Measurements from ENCODE around the gene SGK1. TPM values are rescaled to one million over a fixed set of nuclear protein-coding genes. Genes with fewer than 3 reads are reported as not detected.

The SGK1 gene
- polyA plus RNA-seq, 2 of the 4 experiments (the other 2 are of a cell fraction): 41.3 to 131 TPM

DNA sequence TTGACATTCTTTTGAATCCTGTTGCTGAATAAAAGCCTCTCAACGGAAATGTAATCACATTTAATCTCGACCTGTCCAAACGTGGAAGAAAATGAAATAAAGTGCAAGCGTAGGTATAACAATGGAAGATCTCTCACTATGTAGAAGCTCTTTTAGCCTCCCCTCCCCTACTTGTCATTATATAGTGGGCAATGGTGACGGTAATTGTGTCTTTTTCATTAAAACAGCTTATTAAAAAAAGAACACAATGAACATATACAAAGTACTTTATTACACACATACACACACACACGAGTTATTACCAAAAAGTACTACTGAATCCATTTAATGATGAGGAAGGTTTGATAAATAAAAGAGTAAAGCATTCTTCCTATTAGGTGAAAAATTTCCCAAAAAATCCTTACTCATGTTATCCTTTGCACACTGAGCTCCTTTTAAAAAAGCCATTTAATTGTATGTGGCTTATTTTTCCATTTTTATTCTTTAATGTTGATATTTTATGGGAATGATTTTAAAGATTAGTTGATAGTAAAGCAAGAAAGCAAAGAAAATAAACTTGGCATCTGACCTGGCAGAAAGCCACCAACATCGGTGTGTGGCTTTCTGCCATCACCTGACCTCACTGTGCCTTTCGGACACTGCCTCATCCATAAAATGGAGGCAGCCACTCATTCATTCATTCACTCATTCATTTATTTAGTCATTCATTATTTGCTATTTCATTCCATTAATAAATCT is 493 bp upstream of the SGK1 start (continued):
- TF ChIP-seq NR3C1 (IDR thresholded peaks at IDR 0.05): no peak

DNA sequence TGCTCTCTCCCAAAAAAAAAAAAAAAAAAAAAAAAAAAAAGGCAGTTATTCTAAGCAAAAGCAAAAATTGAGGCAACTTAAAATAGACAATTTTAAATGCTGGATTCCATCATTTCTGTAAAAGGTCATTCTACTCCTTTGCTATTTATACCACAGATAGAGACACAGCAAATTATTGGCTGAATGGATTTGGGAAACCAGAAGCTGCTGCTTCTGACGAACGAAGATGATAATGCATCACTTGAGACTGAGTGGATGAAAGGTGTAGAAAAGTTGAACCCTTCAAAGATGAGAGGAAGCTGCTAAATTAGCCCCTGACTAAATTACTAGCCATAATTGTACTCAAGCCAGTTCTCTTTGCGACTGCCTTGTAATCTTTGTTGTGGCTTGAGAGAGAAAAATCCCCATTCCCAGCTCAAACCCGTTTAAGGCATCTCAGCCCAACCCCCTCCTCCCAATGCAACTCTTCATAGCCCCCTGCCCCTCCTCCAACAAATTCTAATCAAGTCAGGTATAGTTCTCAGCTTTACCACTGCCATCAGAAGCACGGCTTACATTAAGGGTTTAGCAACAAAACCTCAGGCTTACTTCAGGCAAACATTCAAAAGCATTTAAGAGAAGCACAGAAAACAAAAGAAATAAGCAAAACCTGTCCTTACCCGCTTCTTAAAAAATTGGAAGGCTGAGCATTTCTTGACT is 1.0 kb downstream of the SGK1 start:
- Histone ChIP-seq H3K27ac (no peak overlapping the region), H3K4me1 (peaks cover 9% of the 10 kb centered on the region; the same call in 2 of the 3 replicates), H3K9me3 (no peaks in the 10 kb centered on the region), H3K4me3 (no peak overlapping the region), H3K4me2 (peak overlapping the region; percentile 87)
- POLR2A ChIA-PET: no interaction called here
- DNase-seq (ENCODE audit: low read depth in 1 of 2, low spot score in 1 of 2) (no peak), ATAC-seq (no peak), FAIRE-seq (no peak)
- CTCF ChIA-PET: no interaction called here
- no peak for TF ChIP-seq MYC (IDR thresholded peaks at IDR 0.05; ENCODE audit: borderline replicate concordance, low read length)
- no peak for TF ChIP-seq FOXS1 (CRISPR knock-in tag; IDR thresholded peaks at IDR 0.05)
- no peak for TF ChIP-seq MAFK (IDR thresholded peaks at IDR 0.05; ENCODE audit: partially characterized antibody)
- TF ChIP-seq, protein P1, sequence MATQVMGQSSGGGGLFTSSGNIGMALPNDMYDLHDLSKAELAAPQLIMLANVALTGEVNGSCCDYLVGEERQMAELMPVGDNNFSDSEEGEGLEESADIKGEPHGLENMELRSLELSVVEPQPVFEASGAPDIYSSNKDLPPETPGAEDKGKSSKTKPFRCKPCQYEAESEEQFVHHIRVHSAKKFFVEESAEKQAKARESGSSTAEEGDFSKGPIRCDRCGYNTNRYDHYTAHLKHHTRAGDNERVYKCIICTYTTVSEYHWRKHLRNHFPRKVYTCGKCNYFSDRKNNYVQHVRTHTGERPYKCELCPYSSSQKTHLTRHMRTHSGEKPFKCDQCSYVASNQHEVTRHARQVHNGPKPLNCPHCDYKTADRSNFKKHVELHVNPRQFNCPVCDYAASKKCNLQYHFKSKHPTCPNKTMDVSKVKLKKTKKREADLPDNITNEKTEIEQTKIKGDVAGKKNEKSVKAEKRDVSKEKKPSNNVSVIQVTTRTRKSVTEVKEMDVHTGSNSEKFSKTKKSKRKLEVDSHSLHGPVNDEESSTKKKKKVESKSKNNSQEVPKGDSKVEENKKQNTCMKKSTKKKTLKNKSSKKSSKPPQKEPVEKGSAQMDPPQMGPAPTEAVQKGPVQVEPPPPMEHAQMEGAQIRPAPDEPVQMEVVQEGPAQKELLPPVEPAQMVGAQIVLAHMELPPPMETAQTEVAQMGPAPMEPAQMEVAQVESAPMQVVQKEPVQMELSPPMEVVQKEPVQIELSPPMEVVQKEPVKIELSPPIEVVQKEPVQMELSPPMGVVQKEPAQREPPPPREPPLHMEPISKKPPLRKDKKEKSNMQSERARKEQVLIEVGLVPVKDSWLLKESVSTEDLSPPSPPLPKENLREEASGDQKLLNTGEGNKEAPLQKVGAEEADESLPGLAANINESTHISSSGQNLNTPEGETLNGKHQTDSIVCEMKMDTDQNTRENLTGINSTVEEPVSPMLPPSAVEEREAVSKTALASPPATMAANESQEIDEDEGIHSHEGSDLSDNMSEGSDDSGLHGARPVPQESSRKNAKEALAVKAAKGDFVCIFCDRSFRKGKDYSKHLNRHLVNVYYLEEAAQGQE (IDR thresholded peaks at IDR 0.05): no peak
- no peak for TF ChIP-seq JUNB (IDR thresholded peaks at IDR 0.05)
- TF ChIP-seq, protein P2, sequence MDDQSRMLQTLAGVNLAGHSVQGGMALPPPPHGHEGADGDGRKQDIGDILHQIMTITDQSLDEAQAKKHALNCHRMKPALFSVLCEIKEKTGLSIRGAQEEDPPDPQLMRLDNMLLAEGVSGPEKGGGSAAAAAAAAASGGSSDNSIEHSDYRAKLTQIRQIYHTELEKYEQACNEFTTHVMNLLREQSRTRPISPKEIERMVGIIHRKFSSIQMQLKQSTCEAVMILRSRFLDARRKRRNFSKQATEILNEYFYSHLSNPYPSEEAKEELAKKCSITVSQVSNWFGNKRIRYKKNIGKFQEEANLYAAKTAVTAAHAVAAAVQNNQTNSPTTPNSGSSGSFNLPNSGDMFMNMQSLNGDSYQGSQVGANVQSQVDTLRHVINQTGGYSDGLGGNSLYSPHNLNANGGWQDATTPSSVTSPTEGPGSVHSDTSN (IDR thresholded peaks at IDR 0.05): no peak
- TF ChIP-seq RAD21 (conservative IDR thresholded peaks at IDR 0.05 in 1 of 2, IDR thresholded peaks at IDR 0.05 in 1 of 2): no peak
- TF ChIP-seq, protein P3, sequence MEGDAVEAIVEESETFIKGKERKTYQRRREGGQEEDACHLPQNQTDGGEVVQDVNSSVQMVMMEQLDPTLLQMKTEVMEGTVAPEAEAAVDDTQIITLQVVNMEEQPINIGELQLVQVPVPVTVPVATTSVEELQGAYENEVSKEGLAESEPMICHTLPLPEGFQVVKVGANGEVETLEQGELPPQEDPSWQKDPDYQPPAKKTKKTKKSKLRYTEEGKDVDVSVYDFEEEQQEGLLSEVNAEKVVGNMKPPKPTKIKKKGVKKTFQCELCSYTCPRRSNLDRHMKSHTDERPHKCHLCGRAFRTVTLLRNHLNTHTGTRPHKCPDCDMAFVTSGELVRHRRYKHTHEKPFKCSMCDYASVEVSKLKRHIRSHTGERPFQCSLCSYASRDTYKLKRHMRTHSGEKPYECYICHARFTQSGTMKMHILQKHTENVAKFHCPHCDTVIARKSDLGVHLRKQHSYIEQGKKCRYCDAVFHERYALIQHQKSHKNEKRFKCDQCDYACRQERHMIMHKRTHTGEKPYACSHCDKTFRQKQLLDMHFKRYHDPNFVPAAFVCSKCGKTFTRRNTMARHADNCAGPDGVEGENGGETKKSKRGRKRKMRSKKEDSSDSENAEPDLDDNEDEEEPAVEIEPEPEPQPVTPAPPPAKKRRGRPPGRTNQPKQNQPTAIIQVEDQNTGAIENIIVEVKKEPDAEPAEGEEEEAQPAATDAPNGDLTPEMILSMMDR (IDR thresholded peaks at IDR 0.05): no peak
- 74% methylated on average over 6 of the region's 6 CpGs for WGBS (ENCODE audit: missing lambda C conversion rate)

DNA sequence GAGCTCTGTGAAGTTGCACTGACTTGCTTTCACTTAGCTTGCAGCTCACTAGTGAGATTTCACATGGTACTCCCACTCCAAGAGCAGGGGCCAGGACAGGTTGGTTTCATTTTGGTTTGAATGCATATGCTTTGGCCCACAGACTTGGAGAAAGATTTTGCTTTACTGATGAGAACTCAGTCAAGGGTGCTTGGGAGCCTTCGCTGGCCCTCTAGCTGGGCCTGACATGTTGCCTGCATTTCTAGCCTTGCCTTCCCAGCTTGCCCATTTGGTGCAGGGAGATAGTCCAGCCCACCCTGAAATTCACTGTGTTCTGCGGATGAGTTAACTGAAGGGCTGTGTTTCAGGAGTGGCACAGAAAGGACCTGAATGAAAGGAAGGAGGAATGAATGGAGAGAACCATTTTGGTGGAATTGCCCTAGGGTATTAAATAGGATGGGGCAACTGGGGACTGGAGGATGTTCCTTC is 1.9 kb downstream of the SGK1 start:
- ChIA-PET CTCF (interaction anchor here (0.6 kb wide), 1 partner anchor 130 kb away, joined by 3 read pairs; no protein-coding TSS in a partner anchor), POLR2A (no interaction called here)
- FAIRE-seq (no peak), DNase-seq (ENCODE audit: low read depth in 1 of 2, low spot score in 1 of 2) (no peak), ATAC-seq (no peak)
- WGBS (ENCODE audit: missing lambda C conversion rate): 100% methylated on average over 2 of the region's 2 CpGs
- H3K9me3 ChIP-seq: no peaks in the 10 kb centered on the region
- peaks cover 9% of the 10 kb centered on the region; the same call in 2 of the 3 replicates for H3K4me1 ChIP-seq
- no peak overlapping the region for H3K4me2 ChIP-seq
- TF ChIP-seq HOXB13 (CRISPR knock-in tag; IDR thresholded peaks at IDR 0.05; ENCODE audit: low read depth) (no peak), CHD4 (IDR thresholded peaks at IDR 0.05; ENCODE audit: borderline replicate concordance) (no peak), EP300 (IDR thresholded peaks at IDR 0.05) (no peak), POLR2A (IDR thresholded peaks at IDR 0.05; ENCODE audit: low read length) (no peak)
- H3K4me3 ChIP-seq: no peak overlapping the region
- H3K27ac ChIP-seq: no peak overlapping the region
